ENCODE measurements around the gene DDX55.
A peak's percentile ranks its signal among the peaks of the same experiment; 100 is the strongest.
"Not testable (repeated sequence)": the region's sequence is repeated elsewhere in the genome, so short reads cannot be mapped to it uniquely, and the experiment has no call there.

Gene DDX55

GRCh38 chr12:123601602-123602489 lies at the start of gene DDX55:
Gene DDX55, plus strand, starts transcription at chr12:123602099. Its CDS starts 50 bp downstream, at chr12:123602149.
- peak; percentile 83 for DNase-seq

GRCh38 chr12:123554136-123554535 lies 47.8 kb upstream of the DDX55 start:
- not testable (repeated sequence) for DNase-seq

- not testable (repeated sequence) for DNase-seq
Measured at GRCh38 chr12:123554843-123555242, 47.1 kb upstream of the DDX55 start.

- not testable (repeated sequence) for DNase-seq
Measured at GRCh38 chr12:123558487-123558886, 43.4 kb upstream of the DDX55 start.

- DNase-seq = no peak
Measured at GRCh38 chr12:123559468-123559867, 42.4 kb upstream of the DDX55 start.

GRCh38 chr12:123571343-123571813 lies 30.5 kb upstream of the DDX55 start:
- DNase-seq = no peak

- no peak for DNase-seq
Measured at GRCh38 chr12:123572391-123572790, 29.5 kb upstream of the DDX55 start.

- no peak for DNase-seq
Measured at GRCh38 chr12:123573870-123574269, 28.0 kb upstream of the DDX55 start.

GRCh38 chr12:123576611-123577010 lies 25.3 kb upstream of the DDX55 start:
- no peak for DNase-seq

GRCh38 chr12:123578243-123578642 lies 23.7 kb upstream of the DDX55 start:
- no peak for DNase-seq

GRCh38 chr12:123578829-123579228 lies 23.1 kb upstream of the DDX55 start:
- DNase-seq = not testable (repeated sequence)

- DNase-seq = no peak
Measured at GRCh38 chr12:123580772-123581171, 21.1 kb upstream of the DDX55 start.

- DNase-seq = no peak
Measured at GRCh38 chr12:123591702-123592481, 10.0 kb upstream of the DDX55 start.

- DNase-seq = no peak
Measured at GRCh38 chr12:123595729-123596128, 6.2 kb upstream of the DDX55 start.

- no peak for DNase-seq
Measured at GRCh38 chr12:123597100-123597499, 4.8 kb upstream of the DDX55 start.

- no peak for DNase-seq
Measured at GRCh38 chr12:123598522-123598921, 3.4 kb upstream of the DDX55 start.

- no peak for DNase-seq
Measured at GRCh38 chr12:123599310-123599709, 2.6 kb upstream of the DDX55 start.

GRCh38 chr12:123599721-123600120 lies 2.2 kb upstream of the DDX55 start:
- no peak for DNase-seq

- no peak for DNase-seq
Measured at GRCh38 chr12:123602651-123603195, 824 bp downstream of the DDX55 start.

GRCh38 chr12:123603495-123603894 lies 1.6 kb downstream of the DDX55 start:
- not testable (repeated sequence) for DNase-seq

- no peak for DNase-seq
Measured at GRCh38 chr12:123607756-123608155, 5.9 kb downstream of the DDX55 start.

- DNase-seq = no peak
Measured at GRCh38 chr12:123608182-123608581, 6.3 kb downstream of the DDX55 start.

- DNase-seq = no peak
Measured at GRCh38 chr12:123614110-123614509, 12.2 kb downstream of the DDX55 start.
